HepG2 (cell line): ENCODE data around the gene DAGLB. TPM values are rescaled to one million over a fixed set of nuclear protein-coding genes. Genes with fewer than 3 reads are reported as not detected.
A peak's percentile ranks its signal among the peaks of the same experiment; 100 is the strongest.

ENCODE experiments used
- ATAC-seq: fragments of 200-7000 bp; cut with Tn5 transposase; 3 replicates; pipeline ENCODE4 v1.9.1; 2020; ENCODE audit warnings: mild to moderate bottlenecking, moderate library complexity
- BruUV-seq: library from RNA; stranded (reverse); fragments of 400-500 nt; replicated peaks from 2 replicates; lab custom pipeline; 2021; lab: Mats Ljungman, UMichigan
- CTCF ChIA-PET: fragments of 300-600 bp; formaldehyde crosslinking; extraction: SDS; loops from one replicate; lab custom pipeline; 2021; ENCODE audit warnings: low total read pairs, inconsistent platforms, low intra/inter-chr PET ratio; lab: Yijun Ruan, JAX
- POLR2A ChIA-PET: fragments of 350-600 bp; sonication (Branson Sonifier 250); formaldehyde crosslinking; loops from one replicate; lab custom pipeline; 2020; ENCODE audit warnings: antibody characterized with exemption, inconsistent platforms; lab: Yijun Ruan, JAX
- DNase-seq: peaks from one replicate; pipeline ENCODE4 v3.0.0-alpha.2; 2015; ENCODE audit warnings: low spot score
- FAIRE-seq: peaks from 3 replicates; lab custom pipeline; 2011; peaks lifted over from hg19 to GRCh38; lab: Jason Lieb, UNC
- H2AFZ ChIP-seq: one replicate; pipeline ENCODE4 v1.6.1; 2011; ENCODE audit warnings: low read length, inconsistent platforms
- H3K27ac ChIP-seq: fragments of 300-600 bp; 3 replicates; pipeline ENCODE4 v1.8.0; 2011; ENCODE audit warnings: mixed run types, mild to moderate bottlenecking, mixed read lengths, low read length, inconsistent platforms; ENCODE audit not compliant: insufficient read depth; ENCODE audit errors: extremely low read length
- H3K27me3 ChIP-seq, 2 experiments: fragments of 200-600 bp in 1 of 2; 2 replicates in 1 of 2; 3 replicates in 1 of 2; pipeline versions ENCODE4 v1.6.0 to v1.8.0; 2011; ENCODE audit warnings: low read length in 2 of 2, mild to moderate bottlenecking in 2 of 2, moderate library complexity in 2 of 2, inconsistent platforms in 1 of 2; ENCODE audit not compliant: insufficient read depth in 2 of 2, control insufficient read depth in 1 of 2
- H3K36me3 ChIP-seq, 2 experiments: fragments of 200-600 bp in 1 of 2; replicated peaks in 1 of 2; 2 replicates in 1 of 2; 3 replicates in 1 of 2; pipeline versions ENCODE4 v1.5.1 to v1.8.0; 2011; ENCODE audit warnings: low read length in 2 of 2, inconsistent platforms in 1 of 2; ENCODE audit not compliant: insufficient read depth in 2 of 2, control insufficient read depth in 1 of 2
- H3K4me1 ChIP-seq: 2 replicates; pipeline ENCODE4 v1.5.1; 2012; ENCODE audit warnings: low read length, inconsistent platforms; ENCODE audit not compliant: insufficient read depth
- H3K4me2 ChIP-seq: 2 replicates; pipeline ENCODE4 v1.6.0; 2011; ENCODE audit warnings: low read depth, low read length, inconsistent platforms
- H3K4me3 ChIP-seq, 3 experiments: fragments of 200-600 bp in 1 of 3; sonication (generic), shearing (Covaris generic) in 1 of 3; replicated peaks in 1 of 3; 2 replicates each; pipeline ENCODE4 v1.5.1; 2011 to 2016; ENCODE audit warnings: low read length in 3 of 3, inconsistent platforms in 2 of 3, low read depth in 2 of 3, mild to moderate bottlenecking in 2 of 3, control low read depth in 1 of 3, mixed read lengths in 1 of 3; ENCODE audit not compliant: insufficient read depth in 1 of 3
- H3K79me2 ChIP-seq: one replicate; pipeline ENCODE4 v1.6.1; 2011; ENCODE audit warnings: low read length, inconsistent platforms; ENCODE audit not compliant: insufficient read depth
- H3K9ac ChIP-seq: 2 replicates; pipeline ENCODE4 v1.6.0; 2011; ENCODE audit warnings: mild to moderate bottlenecking, low read depth, low read length, inconsistent platforms; ENCODE audit not compliant: insufficient read depth
- H3K9me3 ChIP-seq: 2 replicates; pipeline ENCODE4 v1.5.1; 2012; ENCODE audit warnings: mild to moderate bottlenecking, low read length
- H4K20me1 ChIP-seq: 2 replicates; pipeline ENCODE4 v1.6.0; 2011; ENCODE audit warnings: inconsistent platforms, mild to moderate bottlenecking, low read length, moderate library complexity; ENCODE audit not compliant: insufficient read depth
- CBX2 ChIP-seq, 2 experiments: fragments of 200-600 bp in 1 of 2; sonication (generic); formaldehyde crosslinking in 1 of 2; IDR thresholded peaks; 2 replicates each; pipeline versions ENCODE4 v1.7.0 to v1.8.1; 2018 to 2022; ENCODE audit warnings: low read depth in 2 of 2, low read length in 1 of 2, mild to moderate bottlenecking in 1 of 2, missing genetic modification reagents in 1 of 2
- PCBP2 ChIP-seq: fragments of 200-400 bp; formaldehyde crosslinking; optimal IDR thresholded peaks from 2 replicates; pipeline ENCODE3; 2018; ENCODE audit warnings: low read length, low read depth; ENCODE audit not compliant: poor library complexity, severe bottlenecking
- RBM22 ChIP-seq: fragments of 200-400 bp; formaldehyde crosslinking; optimal IDR thresholded peaks from 2 replicates; pipeline ENCODE3; 2017; ENCODE audit warnings: mild to moderate bottlenecking, low read length, moderate library complexity
- TGIF2 ChIP-seq: IDR thresholded peaks from 2 replicates; pipeline ENCODE4 v1.6.1; 2016; ENCODE audit warnings: control low read depth, missing compliant biosample characterization
- ZNF563 ChIP-seq: sonication (generic); formaldehyde crosslinking; IDR thresholded peaks from 2 replicates; pipeline ENCODE4 v1.8.0; 2022; ENCODE audit warnings: mild to moderate bottlenecking, moderate library complexity, missing genetic modification reagents
- WGBS: methylation state at CpG from one replicate; pipeline ENCODE4 v1.1.6; 2017; ENCODE audit warnings: low lambda C conversion rate; 5-methylcytosine and 5-hydroxymethylcytosine counted together
- in situ Hi-C: cut with HindIII; loops from 2 replicates; pipeline ENCODE4 v1.10.0; 2017; ENCODE audit warnings: low pct_unique_long_range_greater_than_20kb; ENCODE audit not compliant: extremely low pct_ligation_motif_present
- intact Hi-C: fragments of 100-400 bp; cut with micrococcal nuclease; formaldehyde crosslinking; loops from one replicate; pipeline ENCODE4 v1.10.0; 2022; ENCODE audit not compliant: unreplicated experiment
- polyA plus RNA-seq, 8 experiments: library from polyadenylated mRNA; depleted of rRNA in 3 of 8; stranded (reverse) in 7 of 8; unstranded in 1 of 8; fragments of >200 nt; fragmentation: Illumina TruSeq in 4 of 8; extraction: Trizol in 4 of 8; gene quantifications; 2 replicates each; pipeline versions ENCODE4 v1.2.1 to v1.2.3, GENCODE V29; 2011 to 2016; ENCODE audit warnings: low read depth in 4 of 8, missing spikeins in 1 of 8, mixed read lengths in 1 of 8; ENCODE audit not compliant: insufficient read depth in 1 of 8
- total RNA-seq, 5 experiments: library from RNA; depleted of rRNA; stranded (reverse); fragments of >200 nt; fragmentation: Illumina TruSeq; extraction: Trizol; gene quantifications; 2 replicates each; pipeline ENCODE4 v1.2.3, GENCODE V29; 2016; ENCODE audit warnings: low read depth in 1 of 5

The DAGLB gene
- total and polyA plus RNA-seq, 2 of the 13 experiments (the other 11 are each of a cell fraction or from before 2014, with no cell fraction given): 7.9 to 9.8 TPM

GRCh38 chr7:6409091-6409490 is 38.7 kb downstream of the DAGLB start:
- Histone ChIP-seq H3K9me3 (no peaks in the 10 kb centered on the region), H3K79me2 (no peaks in the 10 kb centered on the region), H2AFZ (no peak overlapping the region), H3K4me2 (no peak overlapping the region), H3K27ac (no peak overlapping the region), H3K4me3 (no peak overlapping the region), H3K36me3 (peaks cover 16 to 68% of the 10 kb centered on the region in 2 experiments), H3K27me3 (no peaks in the 10 kb centered on the region), H3K9ac (no peak overlapping the region), H3K4me1 (no peaks in the 10 kb centered on the region), H4K20me1 (0 out of 2 replicates have a peak, but pooled peaks cover 2% of the 10 kb centered on the region)
- ATAC-seq (no peak; the same call in 2 of the 3 replicates), FAIRE-seq (no peak), DNase-seq (no peak)
- no peak for TF ChIP-seq TGIF2 (CRISPR knock-in tag)
- no peak for TF ChIP-seq PCBP2
- in situ Hi-C loops (no loop called here), intact Hi-C loops (no loop called here)
- BruUV-seq: no TSS peak
- ChIA-PET CTCF (no interaction called here), POLR2A (no interaction called here)
- WGBS: 98% methylated on average over 5 of the region's 14 CpGs

- Histone ChIP-seq H3K9me3 (no peaks in the 10 kb centered on the region), H3K27me3 (no peaks in the 10 kb centered on the region), H4K20me1 (peaks cover 2% of the 10 kb centered on the region; the same call in 1 of the 2 replicates), H3K79me2 (no peaks in the 10 kb centered on the region), H2AFZ (no peak overlapping the region), H3K27ac (no peak overlapping the region), H3K4me3 (no peak overlapping the region), H3K4me2 (no peak overlapping the region)
- FAIRE-seq (no peak), ATAC-seq (no peak), DNase-seq (no peak)
- intact Hi-C loops: no loop called here
- CTCF ChIA-PET: no interaction called here
- WGBS: 81% methylated on average over 4 of the region's 4 CpGs
- POLR2A ChIA-PET: interaction anchor here (0.7 kb wide), 1 partner anchor 16 kb away, joined by 3 read pairs; no protein-coding TSS in a partner anchor
- in situ Hi-C loops: no loop called here
- peak; percentile 29 for TF ChIP-seq RBM22
- no peak for TF ChIP-seq ZNF563 (CRISPR knock-in tag)
- TF ChIP-seq CBX2 (IDR thresholded peaks at IDR 0.05; ENCODE audit: low read depth, low read length): no peak
- TF ChIP-seq CBX2 (CRISPR knock-in tag; IDR thresholded peaks at IDR 0.05; ENCODE audit: low read depth): no peak
- TF ChIP-seq, all 625 proteins: peak for 1
- Histone ChIP-seq H3K4me1 (no peaks in the 10 kb centered on the region), H3K9ac (no peak overlapping the region), H3K36me3 (peaks cover 19 to 73% of the 10 kb centered on the region in 2 experiments)
- BruUV-seq: no TSS peak
Measured at GRCh38 chr7:6407434-6407833, 40.3 kb downstream of the DAGLB start.
